Cerebellar nuclear complex (tissue), 1 donor: ENCODE measurements around the gene CPZ.

Experiments
- DNase-seq, 2 experiments: peaks; one replicate each; lab custom pipeline; 2025; lab: John Stamatoyannopoulos, UW

The CPZ gene

DNA sequence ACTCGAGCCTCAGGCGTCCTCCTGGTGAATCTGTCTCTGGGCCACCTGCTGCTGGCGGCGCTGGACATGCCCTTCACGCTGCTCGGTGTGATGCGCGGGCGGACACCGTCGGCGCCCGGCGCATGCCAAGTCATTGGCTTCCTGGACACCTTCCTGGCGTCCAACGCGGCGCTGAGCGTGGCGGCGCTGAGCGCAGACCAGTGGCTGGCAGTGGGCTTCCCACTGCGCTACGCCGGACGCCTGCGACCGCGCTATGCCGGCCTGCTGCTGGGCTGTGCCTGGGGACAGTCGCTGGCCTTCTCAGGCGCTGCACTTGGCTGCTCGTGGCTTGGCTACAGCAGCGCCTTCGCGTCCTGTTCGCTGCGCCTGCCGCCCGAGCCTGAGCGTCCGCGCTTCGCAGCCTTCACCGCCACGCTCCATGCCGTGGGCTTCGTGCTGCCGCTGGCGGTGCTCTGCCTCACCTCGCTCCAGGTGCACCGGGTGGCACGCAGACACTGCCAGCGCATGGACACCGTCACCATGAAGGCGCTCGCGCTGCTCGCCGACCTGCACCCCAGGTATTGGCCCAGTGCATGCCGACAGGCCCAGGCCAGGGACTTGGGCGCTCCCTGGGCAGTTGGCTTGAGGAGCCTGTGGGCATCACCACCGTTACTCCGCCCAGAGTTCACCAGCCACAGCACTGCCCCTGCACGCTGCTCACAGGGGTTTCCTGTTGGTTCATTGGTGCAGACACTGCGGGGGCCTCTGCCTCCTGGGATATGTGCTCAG lies 11.3 kb upstream of the CPZ start:
- DNase-seq: no peak

DNA sequence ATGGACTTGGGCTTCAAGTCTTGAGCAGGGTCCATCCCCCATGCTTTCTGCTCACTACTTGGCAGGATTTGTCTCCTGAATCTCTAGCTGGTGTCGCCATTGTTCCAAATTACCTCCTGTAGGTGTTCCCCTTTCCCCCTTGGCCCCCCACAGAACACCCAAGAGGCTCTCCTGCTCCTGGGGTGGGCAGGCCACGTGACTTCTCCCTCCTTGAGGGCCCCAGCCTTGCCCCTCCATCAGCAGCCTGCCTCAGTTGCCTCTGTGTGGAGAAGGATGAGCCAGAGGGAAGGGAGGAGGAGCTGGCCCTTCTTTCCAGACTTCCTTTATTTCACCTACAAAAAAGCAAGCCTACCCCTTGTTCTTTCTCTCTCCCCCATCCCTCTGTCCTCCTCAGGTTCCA lies 10.5 kb upstream of the CPZ start:
- DNase-seq: no peak

DNA sequence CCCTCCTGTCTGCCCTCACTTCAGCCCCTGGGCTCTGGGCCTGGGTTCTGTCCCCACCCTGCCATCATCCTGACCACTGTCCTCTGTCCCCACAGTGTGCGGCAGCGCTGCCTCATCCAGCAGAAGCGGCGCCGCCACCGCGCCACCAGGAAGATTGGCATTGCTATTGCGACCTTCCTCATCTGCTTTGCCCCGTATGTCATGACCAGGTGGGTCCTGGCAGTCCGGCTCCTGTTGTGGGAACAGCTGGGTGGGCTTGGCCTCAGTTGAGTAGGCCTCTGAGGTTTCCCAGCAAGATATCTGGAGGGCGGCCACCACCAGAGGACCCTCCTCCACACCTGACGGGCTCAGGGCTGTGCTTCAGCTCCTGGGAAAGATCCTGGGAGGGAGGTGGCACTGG lies 10.1 kb upstream of the CPZ start:
- DNase-seq: no peak

DNA sequence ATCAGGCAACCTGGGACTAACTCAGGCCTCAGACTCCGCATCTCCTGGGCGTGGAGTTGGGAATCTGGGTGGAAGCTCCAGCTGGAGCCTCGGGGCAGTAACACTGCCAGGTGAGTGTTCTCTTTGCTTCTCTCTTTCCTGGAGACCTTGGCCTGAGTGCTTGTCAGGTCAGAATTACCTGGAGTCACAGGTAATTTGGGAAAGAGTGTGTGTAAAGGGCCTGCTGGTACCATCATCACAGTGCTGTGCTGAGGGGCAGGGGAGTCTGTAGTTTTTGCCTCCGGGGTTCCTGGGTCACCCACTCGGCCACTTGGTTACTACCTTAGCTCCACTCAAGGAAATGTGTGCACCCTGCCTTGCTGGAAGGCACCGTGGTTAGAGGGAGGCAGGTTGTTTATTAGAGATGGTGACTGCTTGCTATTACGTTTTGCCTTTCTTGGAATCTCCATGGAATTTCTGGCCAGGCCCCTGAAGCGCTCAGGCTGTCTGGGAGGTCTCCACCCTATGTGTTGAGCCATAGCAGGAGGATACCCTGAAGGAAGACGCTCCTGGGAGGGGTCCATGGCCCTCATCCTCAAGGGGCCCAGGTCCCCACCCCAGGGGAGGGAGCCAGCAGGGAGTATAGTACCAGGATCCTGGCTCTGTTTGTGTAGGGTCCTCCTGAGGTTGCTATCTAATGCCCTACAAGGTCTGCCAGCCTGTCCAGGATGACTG lies 9.5 kb upstream of the CPZ start:
- DNase-seq: no peak

DNA sequence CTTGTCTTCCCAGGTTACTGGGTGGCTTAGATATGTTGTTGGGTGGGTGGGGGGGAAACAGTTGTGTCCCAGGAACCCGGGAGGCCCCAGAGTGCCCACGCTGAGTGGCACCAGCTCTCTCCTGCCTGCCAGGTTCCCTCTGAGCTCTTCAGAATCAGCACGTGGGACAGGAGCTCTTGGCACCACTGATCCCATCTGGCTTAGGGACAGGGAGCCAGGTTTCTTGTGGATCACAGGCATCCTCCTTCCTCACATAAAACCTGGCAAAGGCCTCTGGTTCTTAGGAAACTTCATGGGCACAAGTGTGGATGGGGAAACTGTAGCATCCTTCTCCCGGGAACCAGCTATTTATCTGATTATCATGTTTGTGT lies 8.9 kb upstream of the CPZ start:
- DNase-seq: no peak

- DNase-seq: no peak
Observed at GRCh38 chr4:8585186-8585585, 7.4 kb upstream of the CPZ start.

DNA sequence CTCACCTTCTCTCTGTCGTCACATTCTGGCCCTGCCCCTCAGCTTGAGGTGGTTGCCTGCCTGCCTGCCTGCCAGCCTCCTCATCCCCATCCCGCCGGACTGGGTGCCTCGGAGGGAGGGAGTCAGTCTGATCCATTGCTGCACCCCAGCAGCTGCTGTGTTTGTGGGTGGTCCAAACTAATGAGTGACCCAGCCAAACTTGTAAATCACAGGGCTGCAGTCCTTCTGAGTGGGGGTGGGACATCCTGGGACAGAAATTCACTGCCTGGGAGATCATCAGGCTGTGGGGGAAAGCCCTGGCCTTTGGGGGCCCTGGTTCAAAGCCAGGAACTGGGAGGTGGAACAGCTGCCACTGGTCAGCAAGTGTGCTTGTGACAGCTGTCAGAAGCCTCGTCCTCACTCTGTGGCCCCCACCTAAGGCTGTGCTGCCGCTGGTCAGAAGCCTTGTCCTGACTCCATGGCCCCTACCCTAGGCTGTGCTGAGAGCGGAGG lies 6.8 kb upstream of the CPZ start:
- DNase-seq: no peak

DNA sequence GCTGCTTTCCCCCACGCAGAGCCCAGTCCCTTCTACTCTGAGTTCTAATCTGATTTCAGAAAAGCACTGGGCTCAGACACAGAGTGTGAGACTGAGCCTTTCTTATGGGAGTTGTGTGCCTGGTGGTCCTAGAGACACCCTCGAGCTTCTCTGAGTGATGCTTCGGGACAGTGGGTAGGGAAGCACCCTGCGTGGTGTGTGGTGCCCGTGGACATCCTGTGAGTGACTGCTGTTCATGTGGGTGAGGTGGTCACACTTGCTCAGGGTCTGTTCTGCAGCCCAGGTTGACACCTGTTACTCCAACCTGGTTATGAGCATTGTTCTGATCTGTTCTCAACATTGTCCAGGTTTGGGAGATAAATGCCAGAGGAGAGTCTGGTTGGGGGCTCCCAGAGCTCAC lies 6.3 kb upstream of the CPZ start:
- DNase-seq: no peak

DNA sequence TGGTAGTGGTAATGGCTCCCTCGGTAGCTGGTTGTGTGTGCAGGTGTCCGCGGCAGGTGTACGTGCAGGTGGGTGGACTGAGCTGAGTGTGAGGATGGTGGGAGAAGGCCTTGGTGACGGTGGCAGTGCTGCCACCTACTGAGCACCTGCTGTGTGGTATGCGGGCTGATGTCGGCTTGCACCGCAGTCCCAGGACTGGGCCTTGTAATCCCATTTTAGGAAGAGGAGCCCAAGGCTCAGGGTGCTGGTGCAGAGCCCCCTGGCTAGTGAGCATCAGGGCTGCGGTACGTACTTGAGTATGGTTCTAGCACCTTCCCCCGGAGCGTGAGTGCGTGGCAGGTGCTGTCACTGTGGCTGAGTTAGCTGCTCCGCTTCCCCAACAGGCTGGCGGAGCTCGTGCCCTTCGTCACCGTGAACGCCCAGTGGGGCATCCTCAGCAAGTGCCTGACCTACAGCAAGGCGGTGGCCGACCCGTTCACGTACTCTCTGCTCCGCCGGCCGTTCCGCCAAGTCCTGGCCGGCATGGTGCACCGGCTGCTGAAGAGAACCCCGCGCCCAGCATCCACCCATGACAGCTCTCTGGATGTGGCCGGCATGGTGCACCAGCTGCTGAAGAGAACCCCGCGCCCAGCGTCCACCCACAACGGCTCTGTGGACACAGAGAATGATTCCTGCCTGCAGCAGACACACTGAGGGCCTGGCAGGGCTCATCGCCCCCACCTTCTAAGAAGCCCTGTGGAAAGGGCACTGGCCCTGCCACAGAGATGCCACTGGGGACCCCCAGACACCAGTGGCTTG lies 5.7 kb upstream of the CPZ start:
- DNase-seq: no peak

GRCh38 chr4:8587469-8588195 lies 4.9 kb upstream of the CPZ start:
- DNase-seq: no peak

DNA sequence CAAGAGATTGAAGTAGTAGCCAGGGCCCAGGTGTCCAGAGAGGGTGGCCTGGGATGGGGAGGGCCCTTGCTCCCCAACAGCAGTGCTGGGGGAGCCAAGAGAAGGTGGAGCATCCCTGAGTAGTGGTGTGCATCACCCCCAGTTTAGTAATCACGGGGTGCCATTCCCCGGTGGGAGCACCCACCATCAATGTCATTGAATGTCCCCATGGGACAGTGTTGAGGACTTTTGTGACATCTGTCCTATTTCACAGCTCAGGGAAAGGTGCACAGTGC lies 4.4 kb upstream of the CPZ start:
- DNase-seq: no peak

DNA sequence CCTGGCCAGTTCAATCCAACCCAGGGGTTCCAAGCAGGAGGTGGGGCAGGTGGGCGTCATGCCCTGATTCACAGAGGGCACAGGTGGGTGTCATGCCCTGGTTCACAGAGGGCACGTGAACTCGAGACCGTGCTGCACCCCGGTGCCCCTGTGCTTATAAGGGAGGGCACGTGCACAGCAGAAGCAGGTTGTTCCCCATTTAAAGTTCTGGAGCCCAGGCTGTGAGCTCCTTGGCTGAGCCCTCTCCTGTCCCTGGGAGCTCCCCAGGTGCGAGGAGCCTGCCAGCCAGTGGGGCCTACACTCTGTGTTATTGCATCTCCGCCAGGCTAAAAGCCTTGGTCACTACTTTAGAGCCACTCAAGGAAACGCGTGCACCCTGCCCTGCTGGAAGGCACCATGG lies 3.2 kb upstream of the CPZ start:
- no peak for DNase-seq

- no peak for DNase-seq
Observed at GRCh38 chr4:8589823-8590545, 2.6 kb upstream of the CPZ start.

DNA sequence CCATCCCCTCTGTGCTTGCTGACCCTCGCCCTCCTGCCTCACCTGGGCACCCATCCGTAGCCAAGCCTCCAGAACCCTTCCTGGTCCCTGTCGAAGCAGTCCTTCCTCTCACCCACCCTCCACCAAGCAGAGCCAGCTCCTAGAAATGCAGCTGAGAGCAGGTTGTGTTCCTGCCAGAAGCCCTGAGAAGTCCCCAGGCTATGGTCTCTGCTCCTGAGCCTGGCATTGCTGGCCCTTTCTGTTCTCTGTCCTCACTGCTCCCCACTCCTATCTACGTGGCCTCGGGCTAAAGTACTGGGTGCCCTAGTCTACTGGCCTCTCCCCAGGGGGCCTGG lies 2.1 kb upstream of the CPZ start:
- DNase-seq: no peak

DNA sequence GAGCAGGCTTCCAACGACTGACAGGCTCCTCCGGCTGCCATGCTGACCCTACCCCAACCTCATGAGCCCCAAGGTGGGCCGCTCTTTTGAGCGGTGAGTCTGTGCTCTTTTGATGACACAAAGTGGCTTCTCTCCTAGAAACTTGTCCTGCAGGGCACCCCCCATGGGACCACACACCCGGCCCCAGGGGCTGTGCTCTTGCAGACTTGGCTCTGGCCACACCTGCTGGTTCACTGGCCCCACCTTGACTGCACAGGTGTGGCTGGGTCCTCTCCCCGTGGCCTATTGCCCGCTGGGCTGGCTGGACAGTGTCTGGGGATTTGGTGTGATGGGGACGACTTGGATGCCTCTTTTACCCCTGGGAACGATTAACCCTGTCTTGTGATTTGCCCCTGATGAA lies 1.5 kb upstream of the CPZ start:
- no peak for DNase-seq

DNA sequence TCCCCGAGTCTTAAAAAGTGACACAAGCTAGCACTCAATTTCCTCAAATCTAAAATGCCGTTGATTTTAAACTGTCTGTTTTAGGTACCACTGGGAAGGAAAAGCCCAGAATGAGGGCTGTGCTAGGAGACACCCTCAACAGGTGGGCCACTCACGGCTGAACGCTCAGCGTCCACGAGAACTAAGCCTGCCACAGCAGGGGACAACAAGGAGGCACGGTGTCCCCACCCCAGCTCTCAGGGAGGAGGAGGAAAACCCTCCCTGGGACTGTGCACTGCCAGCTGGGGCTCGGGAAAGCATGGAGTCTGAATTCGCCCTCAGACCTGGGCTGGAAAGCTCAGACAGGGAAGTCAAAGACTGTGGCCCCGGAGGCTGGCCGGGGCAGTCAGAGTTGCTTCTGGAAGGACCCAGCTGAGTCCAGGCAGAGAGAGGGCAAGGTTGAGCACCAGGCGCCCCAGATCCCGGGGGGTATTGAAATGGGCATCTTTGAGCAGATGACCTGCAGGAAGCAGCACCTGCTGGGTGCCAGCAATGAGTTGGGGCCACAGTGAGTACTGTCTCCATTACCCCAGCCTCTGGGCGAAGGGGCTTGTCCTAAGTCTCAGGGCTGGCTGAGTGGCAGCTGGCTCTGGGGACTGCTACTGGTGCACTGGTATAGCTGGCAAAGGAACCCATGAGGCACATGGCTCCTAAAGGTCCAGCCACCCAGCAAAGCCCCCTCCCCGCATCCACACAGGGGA lies 769 bp upstream of the CPZ start:
- DNase-seq: no peak

GRCh38 chr4:8593264-8594096 lies 915 bp downstream of the CPZ start:
- DNase-seq: no peak

GRCh38 chr4:8594097-8595038 lies 1.8 kb downstream of the CPZ start:
- DNase-seq: no peak
